Keratinocyte (primary cell): ENCODE results near the gene DGLUCY.

Source experiments
- EZH2 ChIP-seq: IDR thresholded peaks from one replicate; pipeline ENCODE4 v1.6.1; 2012; ENCODE audit warnings: inconsistent platforms, mild to moderate bottlenecking, low read length, moderate library complexity
- TF ChIP-seq, protein P1 (sequence below), 3 experiments: IDR thresholded peaks in 1 of 3; conservative IDR thresholded peaks in 1 of 3; optimal IDR thresholded peaks in 1 of 3; 2 replicates in 2 of 3; 3 replicates in 1 of 3; pipeline versions ENCODE3 to v1.5.1; 2011; ENCODE audit warnings: low read length in 3 of 3, mild to moderate bottlenecking in 3 of 3, moderate library complexity in 2 of 3, control low read depth in 1 of 3, inconsistent platforms in 1 of 3; ENCODE audit not compliant: insufficient read depth in 2 of 3; ENCODE audit errors: extremely low read depth in 1 of 3

DNA sequence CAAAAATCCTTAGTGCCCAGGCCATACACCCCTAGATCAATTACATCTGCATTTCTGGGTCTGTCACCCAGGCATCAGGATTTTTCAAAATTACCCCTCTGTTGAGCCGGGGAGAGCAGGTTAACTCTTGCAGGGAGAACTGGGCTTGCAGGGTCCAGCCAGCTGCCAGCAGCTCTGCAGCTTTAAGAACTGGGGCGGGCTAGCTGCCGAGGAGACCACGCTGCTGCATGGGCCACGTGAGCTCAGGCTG, at the start of gene DGLUCY:
- TF ChIP-seq, protein P1, sequence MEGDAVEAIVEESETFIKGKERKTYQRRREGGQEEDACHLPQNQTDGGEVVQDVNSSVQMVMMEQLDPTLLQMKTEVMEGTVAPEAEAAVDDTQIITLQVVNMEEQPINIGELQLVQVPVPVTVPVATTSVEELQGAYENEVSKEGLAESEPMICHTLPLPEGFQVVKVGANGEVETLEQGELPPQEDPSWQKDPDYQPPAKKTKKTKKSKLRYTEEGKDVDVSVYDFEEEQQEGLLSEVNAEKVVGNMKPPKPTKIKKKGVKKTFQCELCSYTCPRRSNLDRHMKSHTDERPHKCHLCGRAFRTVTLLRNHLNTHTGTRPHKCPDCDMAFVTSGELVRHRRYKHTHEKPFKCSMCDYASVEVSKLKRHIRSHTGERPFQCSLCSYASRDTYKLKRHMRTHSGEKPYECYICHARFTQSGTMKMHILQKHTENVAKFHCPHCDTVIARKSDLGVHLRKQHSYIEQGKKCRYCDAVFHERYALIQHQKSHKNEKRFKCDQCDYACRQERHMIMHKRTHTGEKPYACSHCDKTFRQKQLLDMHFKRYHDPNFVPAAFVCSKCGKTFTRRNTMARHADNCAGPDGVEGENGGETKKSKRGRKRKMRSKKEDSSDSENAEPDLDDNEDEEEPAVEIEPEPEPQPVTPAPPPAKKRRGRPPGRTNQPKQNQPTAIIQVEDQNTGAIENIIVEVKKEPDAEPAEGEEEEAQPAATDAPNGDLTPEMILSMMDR (optimal IDR thresholded peaks at IDR 0.05 in 1 of 3, IDR thresholded peaks at IDR 0.05 in 1 of 3, conservative IDR thresholded peaks at IDR 0.05 in 1 of 3; ENCODE audit: extremely low read depth in 1 of 3, insufficient read depth in 2 of 3, low read length in 3 of 3), result no peak
- no peak for TF ChIP-seq EZH2
